Erythroblast (primary cell): ENCODE data around the gene RGPD5.
"Not testable (repeated sequence)": the region's sequence is repeated elsewhere in the genome, so short reads cannot be mapped to it uniquely, and the experiment has no call there.

Experiments used
- DNase-seq, 2 experiments: peaks; one replicate each; lab custom pipeline; 2025; lab: John Stamatoyannopoulos, UW

Gene RGPD5

GRCh38 chr2:109794074-109794737 is at the start of gene RGPD5:
Gene RGPD5, plus strand, starts transcription at chr2:109794305. Its CDS starts 161 bp downstream, at chr2:109794466.
- DNase-seq: not testable (repeated sequence)

GRCh38 chr2:109751572-109751971 is 42.5 kb upstream of the RGPD5 start:
- not testable (repeated sequence) for DNase-seq

- not testable (repeated sequence) for DNase-seq
Observed at GRCh38 chr2:109757163-109757824, 36.8 kb upstream of the RGPD5 start.

- not testable (repeated sequence) for DNase-seq
Observed at GRCh38 chr2:109760265-109761042, 33.7 kb upstream of the RGPD5 start.

GRCh38 chr2:109761043-109761454 is 33.1 kb upstream of the RGPD5 start:
- not testable (repeated sequence) for DNase-seq

GRCh38 chr2:109761976-109762375 is 32.1 kb upstream of the RGPD5 start:
- not testable (repeated sequence) for DNase-seq

- not testable (repeated sequence) for DNase-seq
Observed at GRCh38 chr2:109766074-109766473, 28.0 kb upstream of the RGPD5 start.

- DNase-seq: not testable (repeated sequence)
Observed at GRCh38 chr2:109766886-109767578, 27.1 kb upstream of the RGPD5 start.

- not testable (repeated sequence) for DNase-seq
Observed at GRCh38 chr2:109768934-109769333, 25.2 kb upstream of the RGPD5 start.

GRCh38 chr2:109779118-109779517 is 15.0 kb upstream of the RGPD5 start:
- not testable (repeated sequence) for DNase-seq

- not testable (repeated sequence) for DNase-seq
Observed at GRCh38 chr2:109781147-109781816, 12.8 kb upstream of the RGPD5 start.

- DNase-seq: not testable (repeated sequence)
Observed at GRCh38 chr2:109782446-109782993, 11.6 kb upstream of the RGPD5 start.

GRCh38 chr2:109791530-109792279 is 2.4 kb upstream of the RGPD5 start:
- DNase-seq: not testable (repeated sequence)

- not testable (repeated sequence) for DNase-seq
Observed at GRCh38 chr2:109792659-109793058, 1.4 kb upstream of the RGPD5 start.

- not testable (repeated sequence) for DNase-seq
Observed at GRCh38 chr2:109871129-109871751, 77.1 kb downstream of the RGPD5 start.

GRCh38 chr2:109876625-109877024 is 82.5 kb downstream of the RGPD5 start:
- DNase-seq: not testable (repeated sequence)

- DNase-seq: not testable (repeated sequence)
Observed at GRCh38 chr2:109882112-109882511, 88.0 kb downstream of the RGPD5 start.

- DNase-seq: not testable (repeated sequence)
Observed at GRCh38 chr2:109888414-109888813, 94.3 kb downstream of the RGPD5 start.

GRCh38 chr2:109889909-109890308 is 95.8 kb downstream of the RGPD5 start:
- not testable (repeated sequence) for DNase-seq

- not testable (repeated sequence) for DNase-seq
Observed at GRCh38 chr2:109891024-109891423, 96.9 kb downstream of the RGPD5 start.
